ENCODE measurements around the gene MED13L. TPM values are rescaled to one million over a fixed set of nuclear protein-coding genes. Genes with fewer than 3 reads are reported as not detected.

Gene MED13L
- total RNA-seq, 2 donors from 2014 or later, result 88.9 to 140 TPM

DNA sequence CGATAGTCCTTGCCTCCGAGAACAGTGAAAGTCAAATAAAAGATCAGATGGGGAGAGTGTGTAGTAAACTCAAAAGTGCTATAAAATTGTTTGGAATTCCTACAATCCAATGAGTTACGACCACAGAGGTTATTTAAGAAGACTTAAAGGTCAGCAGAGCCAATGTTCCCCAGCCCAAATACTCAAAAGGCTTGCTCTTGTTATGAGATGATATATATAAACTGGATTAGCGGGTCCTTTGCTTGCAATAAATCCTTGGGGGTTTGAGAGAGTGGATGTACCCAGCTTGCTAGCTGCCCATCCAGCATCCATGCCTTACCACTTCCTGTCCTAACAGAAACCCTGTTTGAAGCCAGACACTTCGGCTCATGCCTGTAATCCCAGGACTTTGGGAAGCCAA lies 29.0 kb upstream of the MED13L start:
- DNase-seq (ENCODE audit: low spot score), result no peak
- Histone ChIP-seq H3K9me3 (no peaks in the 10 kb centered on the region), H3K4me3 (no peak overlapping the region), H3K4me1 (replicated peaks) (no peaks in the 10 kb centered on the region), H3K36me3 (no peaks in the 10 kb centered on the region), H3K27me3 (replicated peaks; ENCODE audit: insufficient read depth) (no peaks in the 10 kb centered on the region), H3K27ac (no peak overlapping the region)
- 48% methylated on average over 5 of the region's 5 CpGs for WGBS
- no peak for TF ChIP-seq POLR2AphosphoS5 (IDR thresholded peaks at IDR 0.05)
- TF ChIP-seq POLR2A (IDR thresholded peaks at IDR 0.05), result no peak
- intact Hi-C loops (cut with DNase I), result no loop called here

DNA sequence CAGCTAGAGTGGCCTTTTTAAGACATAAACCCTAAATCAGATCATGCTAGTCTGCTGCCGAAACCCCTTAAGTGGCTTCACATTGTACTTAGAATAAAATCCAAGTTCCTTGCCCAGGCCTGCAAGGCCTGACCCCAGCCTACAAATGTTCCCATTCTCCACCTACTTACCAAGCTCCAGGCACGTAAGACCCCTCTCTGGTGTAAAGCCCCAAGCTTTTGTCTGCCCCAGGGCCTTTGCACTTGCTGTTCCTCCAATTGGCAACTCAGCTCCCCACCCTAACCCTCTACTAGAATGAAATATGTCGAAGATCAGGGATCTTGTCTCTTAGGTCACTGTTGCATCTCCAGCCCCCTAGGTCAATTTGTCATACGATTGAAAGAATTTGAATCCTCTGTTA lies 27.1 kb upstream of the MED13L start:
- H3K4me3 ChIP-seq, result no peak overlapping the region
- no peak overlapping the region for H3K27ac ChIP-seq
- intact Hi-C loops (cut with DNase I), result no loop called here
- DNase-seq (ENCODE audit: low spot score), result no peak
- no peaks in the 10 kb centered on the region for H3K9me3 ChIP-seq
- H3K27me3 ChIP-seq (replicated peaks; ENCODE audit: insufficient read depth), result no peaks in the 10 kb centered on the region
- no peaks in the 10 kb centered on the region for H3K36me3 ChIP-seq
- TF ChIP-seq POLR2AphosphoS5 (IDR thresholded peaks at IDR 0.05) (no peak), POLR2A (IDR thresholded peaks at IDR 0.05) (no peak)
- TF ChIP-seq, protein P1, sequence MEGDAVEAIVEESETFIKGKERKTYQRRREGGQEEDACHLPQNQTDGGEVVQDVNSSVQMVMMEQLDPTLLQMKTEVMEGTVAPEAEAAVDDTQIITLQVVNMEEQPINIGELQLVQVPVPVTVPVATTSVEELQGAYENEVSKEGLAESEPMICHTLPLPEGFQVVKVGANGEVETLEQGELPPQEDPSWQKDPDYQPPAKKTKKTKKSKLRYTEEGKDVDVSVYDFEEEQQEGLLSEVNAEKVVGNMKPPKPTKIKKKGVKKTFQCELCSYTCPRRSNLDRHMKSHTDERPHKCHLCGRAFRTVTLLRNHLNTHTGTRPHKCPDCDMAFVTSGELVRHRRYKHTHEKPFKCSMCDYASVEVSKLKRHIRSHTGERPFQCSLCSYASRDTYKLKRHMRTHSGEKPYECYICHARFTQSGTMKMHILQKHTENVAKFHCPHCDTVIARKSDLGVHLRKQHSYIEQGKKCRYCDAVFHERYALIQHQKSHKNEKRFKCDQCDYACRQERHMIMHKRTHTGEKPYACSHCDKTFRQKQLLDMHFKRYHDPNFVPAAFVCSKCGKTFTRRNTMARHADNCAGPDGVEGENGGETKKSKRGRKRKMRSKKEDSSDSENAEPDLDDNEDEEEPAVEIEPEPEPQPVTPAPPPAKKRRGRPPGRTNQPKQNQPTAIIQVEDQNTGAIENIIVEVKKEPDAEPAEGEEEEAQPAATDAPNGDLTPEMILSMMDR (IDR thresholded peaks at IDR 0.05), result no peak
- 98% methylated on average over 4 of the region's 4 CpGs for WGBS
- H3K4me1 ChIP-seq (replicated peaks), result no peaks in the 10 kb centered on the region

DNA sequence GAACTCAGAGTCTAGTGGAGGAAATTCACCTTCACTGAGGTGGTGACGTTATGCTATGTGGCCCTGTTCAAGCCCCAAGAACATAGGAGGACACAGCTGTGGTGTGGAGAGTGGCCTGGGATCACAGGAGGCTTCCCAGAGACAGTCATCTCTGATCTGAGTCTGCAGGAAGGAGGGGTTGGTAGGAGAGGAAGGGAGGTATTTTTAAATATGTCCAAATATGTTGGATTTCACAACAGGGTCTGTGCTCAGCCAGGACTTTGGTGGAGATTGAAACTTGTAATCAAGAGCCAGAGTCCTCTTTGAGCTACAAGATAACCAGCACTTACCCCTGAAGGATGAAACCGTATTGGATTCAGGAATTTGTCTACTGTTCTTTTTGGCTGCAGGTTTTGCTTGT lies 26.4 kb upstream of the MED13L start:
- Histone ChIP-seq H3K27ac (no peak overlapping the region), H3K4me1 (replicated peaks) (no peaks in the 10 kb centered on the region), H3K36me3 (no peaks in the 10 kb centered on the region), H3K4me3 (no peak overlapping the region), H3K9me3 (no peaks in the 10 kb centered on the region), H3K27me3 (replicated peaks; ENCODE audit: insufficient read depth) (no peaks in the 10 kb centered on the region)
- 61% methylated on average over 2 of the region's 2 CpGs for whole genome bisulfite sequencing
- DNase-seq (ENCODE audit: low spot score), result no peak
- intact Hi-C loops (cut with DNase I), result no loop called here
- TF ChIP-seq POLR2A (IDR thresholded peaks at IDR 0.05), result no peak
- TF ChIP-seq POLR2AphosphoS5 (IDR thresholded peaks at IDR 0.05), result no peak
- TF ChIP-seq, protein P1 (IDR thresholded peaks at IDR 0.05), result no peak

DNA sequence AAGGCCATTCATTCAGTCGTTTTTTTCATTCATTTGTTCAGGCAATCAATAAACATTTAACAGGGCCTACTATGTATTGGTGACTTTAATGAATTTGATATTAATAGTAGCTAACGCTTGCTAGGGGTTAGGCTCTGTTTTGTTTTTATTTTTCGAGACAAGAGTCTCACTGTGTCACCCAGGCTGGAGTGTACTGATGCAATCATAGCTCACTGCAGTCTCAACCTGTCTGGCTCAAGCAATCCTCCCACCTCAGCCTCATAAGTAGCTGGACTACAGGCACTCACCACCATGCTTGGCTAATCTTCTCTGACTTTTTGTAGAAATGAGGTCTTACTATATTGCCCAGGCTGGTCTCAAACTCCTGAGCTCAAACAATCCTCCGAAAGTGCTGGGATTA lies 25.6 kb upstream of the MED13L start:
- Histone ChIP-seq H3K9me3 (no peaks in the 10 kb centered on the region), H3K27me3 (replicated peaks; ENCODE audit: insufficient read depth) (no peaks in the 10 kb centered on the region), H3K4me1 (replicated peaks) (no peaks in the 10 kb centered on the region), H3K36me3 (no peaks in the 10 kb centered on the region), H3K27ac (no peak overlapping the region), H3K4me3 (no peak overlapping the region)
- no peak for TF ChIP-seq POLR2A (IDR thresholded peaks at IDR 0.05)
- TF ChIP-seq, protein P1 (IDR thresholded peaks at IDR 0.05), result no peak
- no peak for TF ChIP-seq POLR2AphosphoS5 (IDR thresholded peaks at IDR 0.05)
- no peak for DNase-seq (ENCODE audit: low spot score)
- intact Hi-C loops (cut with DNase I), result no loop called here
- 87% methylated on average over 4 of the region's 4 CpGs for WGBS

DNA sequence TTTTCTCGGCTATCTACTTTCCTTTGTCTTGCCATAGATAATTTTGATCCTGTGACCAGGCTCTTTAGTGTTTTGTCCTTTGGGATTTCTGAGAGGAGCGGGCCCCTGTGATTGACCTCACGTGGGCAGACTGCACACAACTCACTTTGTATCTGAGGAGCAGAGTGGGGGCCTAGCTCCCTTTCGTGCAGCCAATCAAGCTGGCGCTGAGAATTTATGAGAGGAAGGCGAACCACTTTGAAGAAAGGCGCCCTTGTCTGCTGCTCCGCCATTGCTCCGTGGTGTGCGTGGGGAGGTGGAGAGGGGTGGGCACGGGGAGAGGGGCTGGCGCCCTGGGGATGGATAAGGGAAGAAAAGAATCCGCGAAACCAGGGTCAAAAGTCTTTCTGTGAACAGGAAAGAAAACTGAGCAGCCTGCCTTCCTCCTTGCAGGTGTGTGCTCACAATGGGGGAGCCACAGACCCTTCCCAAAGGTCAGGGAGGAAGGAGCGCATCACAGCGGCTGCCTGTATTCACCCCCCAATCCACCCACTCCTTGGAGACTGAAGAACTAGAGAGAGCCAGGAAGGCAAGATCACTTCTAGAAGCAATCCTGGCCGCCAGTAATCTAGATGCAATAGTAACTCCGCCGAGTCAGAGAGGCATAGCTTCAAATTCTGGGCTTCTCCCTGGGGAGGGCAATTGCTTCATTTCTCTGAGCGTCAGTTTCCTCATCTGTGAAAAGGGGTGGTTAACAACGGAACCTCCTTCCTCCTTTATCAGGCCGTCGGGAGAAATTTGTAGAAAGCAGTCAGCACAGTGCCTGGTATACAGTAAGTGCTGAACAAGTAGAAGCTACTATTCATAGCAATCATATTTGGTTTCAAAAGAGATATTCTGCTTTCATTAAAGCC lies 24.9 kb upstream of the MED13L start:
- Histone ChIP-seq H3K9me3 (no peaks in the 10 kb centered on the region), H3K4me1 (replicated peaks) (no peaks in the 10 kb centered on the region), H3K4me3 (no peak overlapping the region), H3K27me3 (replicated peaks; ENCODE audit: insufficient read depth) (no peaks in the 10 kb centered on the region), H3K36me3 (no peaks in the 10 kb centered on the region), H3K27ac (no peak overlapping the region)
- TF ChIP-seq, protein P1 (IDR thresholded peaks at IDR 0.05), result no peak
- TF ChIP-seq POLR2AphosphoS5 (IDR thresholded peaks at IDR 0.05) (no peak), POLR2A (IDR thresholded peaks at IDR 0.05) (no peak)
- intact Hi-C loops (cut with DNase I), result no loop called here
- WGBS, result 77% methylated on average over 23 of the region's 23 CpGs
- DNase-seq (ENCODE audit: low spot score), result no peak
